Fibroblast of skin of back (primary cell): Measurements from ENCODE around the gene WDR5.

Experiments used
- DNase-seq: peaks from one replicate; pipeline ENCODE4 v3.0.0-alpha.2; 2013

WDR5 gene

GRCh38 chr9:134159566-134160245 lies 23.8 kb downstream of the WDR5 start:
- no peak for DNase-seq

GRCh38 chr9:134161647-134162046 lies 25.8 kb downstream of the WDR5 start:
- no peak for DNase-seq

GRCh38 chr9:134162212-134162775 lies 26.4 kb downstream of the WDR5 start:
- DNase-seq, result no peak

- no peak for DNase-seq
These were observed 27.1 kb downstream of the WDR5 start for GRCh38 chr9:134162926-134163370.

- DNase-seq, result peak; percentile 61
These were observed 27.7 kb downstream of the WDR5 start for GRCh38 chr9:134163371-134164196.

GRCh38 chr9:134164879-134165278 lies 29.0 kb downstream of the WDR5 start:
- no peak for DNase-seq

- peak; percentile 17 for DNase-seq
These were observed 29.8 kb downstream of the WDR5 start for GRCh38 chr9:134165357-134166315.

GRCh38 chr9:134166374-134166773 lies 30.5 kb downstream of the WDR5 start:
- no peak for DNase-seq

GRCh38 chr9:134167530-134167931 lies 31.6 kb downstream of the WDR5 start:
- DNase-seq, result peak; percentile 88

GRCh38 chr9:134168757-134169550 lies 33.1 kb downstream of the WDR5 start:
- DNase-seq, result no peak

- DNase-seq, result no peak
These were observed 34.0 kb downstream of the WDR5 start for GRCh38 chr9:134169724-134170401.

GRCh38 chr9:134170532-134171315 lies 34.8 kb downstream of the WDR5 start:
- DNase-seq, result no peak

- peak; percentile 78 for DNase-seq
These were observed 35.7 kb downstream of the WDR5 start for GRCh38 chr9:134171316-134172197.

GRCh38 chr9:134172198-134173126 lies 36.6 kb downstream of the WDR5 start:
- DNase-seq, result no peak

- DNase-seq, result no peak
These were observed 37.5 kb downstream of the WDR5 start for GRCh38 chr9:134173127-134174072.

- no peak for DNase-seq
These were observed 38.2 kb downstream of the WDR5 start for GRCh38 chr9:134174073-134174449.
